DND-41 (cell line): ENCODE measurements around the gene GALNTL6.

Experiments used
- CTCF ChIP-seq: IDR thresholded peaks from 2 replicates; pipeline ENCODE4 v1.5.1; 2012; ENCODE audit warnings: borderline replicate concordance, low read length, moderate library complexity, mild to moderate bottlenecking; ENCODE audit not compliant: poor library complexity, severe bottlenecking; ENCODE audit errors: extremely low read depth
- EZH2 ChIP-seq: IDR thresholded peaks from 3 replicates; pipeline ENCODE4 v1.6.1; 2012; ENCODE audit warnings: borderline replicate concordance, low read depth, mild to moderate bottlenecking, moderate library complexity, low read length, inconsistent platforms; ENCODE audit not compliant: severe bottlenecking

GRCh38 chr4:171765514-171765913 is 47.7 kb upstream of the GALNTL6 start:
- no peak for TF ChIP-seq EZH2
- TF ChIP-seq CTCF, result no peak
